ENCODE measurements around the gene DENND5A.
A peak's percentile ranks its signal among the peaks of the same experiment; 100 is the strongest.
"Not testable (repeated sequence)": the region's sequence is repeated elsewhere in the genome, so short reads cannot be mapped to it uniquely, and the experiment has no call there.

Gene DENND5A

DNA sequence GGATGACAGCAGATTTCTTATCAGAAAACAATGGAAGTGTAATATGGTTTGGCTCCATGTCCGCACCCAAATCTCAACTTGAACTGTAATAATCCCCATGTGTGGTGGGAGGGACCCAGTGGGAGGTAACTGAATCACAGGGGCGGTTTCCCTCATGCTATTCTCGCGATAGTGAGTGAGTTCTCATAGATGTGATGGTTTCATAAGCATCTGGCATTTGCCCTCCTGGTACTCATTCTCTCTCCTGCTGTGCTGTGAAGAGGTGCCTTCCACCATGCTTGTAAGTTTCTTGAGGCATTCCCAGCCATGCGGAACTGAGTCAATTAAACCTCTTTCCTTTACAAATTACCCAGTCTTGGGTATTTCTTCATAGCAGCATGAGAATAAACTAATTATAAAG is 92.8 kb downstream of the DENND5A start:
- no peak for DNase-seq

DNA sequence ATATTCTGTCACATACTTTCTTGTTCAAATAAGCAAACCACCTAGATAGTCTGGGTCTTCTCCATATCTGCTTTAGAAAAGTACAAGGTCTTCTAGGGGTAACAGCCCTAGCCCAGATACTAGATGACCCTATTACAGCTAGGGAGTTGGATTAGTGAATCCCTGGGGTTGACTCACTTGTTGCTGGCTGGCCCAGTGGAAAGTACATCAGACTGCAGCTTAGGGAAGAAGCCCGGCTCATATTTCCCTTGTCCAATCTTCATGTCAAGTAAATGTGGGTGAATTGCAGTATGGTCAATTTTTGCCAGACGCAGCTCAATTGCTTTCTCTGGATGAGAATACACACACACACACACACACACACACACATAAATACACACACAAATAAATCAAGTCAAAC is 94.7 kb downstream of the DENND5A start:
- no peak for DNase-seq

DNA sequence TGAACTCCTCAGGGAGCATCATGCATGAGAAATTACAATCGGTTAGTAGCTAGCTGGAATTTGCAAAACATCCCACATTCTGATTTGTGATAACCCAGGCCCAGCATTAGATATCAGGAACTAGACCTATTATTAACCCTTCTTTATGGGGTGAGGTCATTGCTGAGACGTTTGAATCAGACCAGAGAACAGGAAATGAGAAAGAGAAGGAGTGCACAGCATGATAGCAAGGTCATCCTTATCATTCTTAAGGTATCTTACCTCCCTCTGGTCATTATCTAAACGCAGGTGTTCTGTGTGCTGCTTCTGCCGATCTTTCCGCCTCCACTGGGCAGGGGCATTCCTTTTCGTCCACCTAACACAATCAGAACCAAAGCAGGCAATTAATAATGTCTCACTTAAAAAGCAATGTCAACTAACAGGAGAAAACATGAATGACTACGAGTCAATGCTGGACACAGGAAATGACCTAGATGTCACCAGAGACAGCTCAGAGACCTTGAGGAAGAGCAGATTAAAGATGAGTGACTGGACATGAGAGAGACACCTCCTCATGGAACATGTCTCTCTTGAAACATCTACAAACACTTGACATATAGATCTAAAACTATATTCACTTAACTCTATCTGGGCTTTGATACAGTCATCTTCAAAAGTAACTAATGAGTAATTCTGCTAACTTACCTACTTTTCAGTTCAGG is 95.4 kb downstream of the DENND5A start:
- DNase-seq: no peak

DNA sequence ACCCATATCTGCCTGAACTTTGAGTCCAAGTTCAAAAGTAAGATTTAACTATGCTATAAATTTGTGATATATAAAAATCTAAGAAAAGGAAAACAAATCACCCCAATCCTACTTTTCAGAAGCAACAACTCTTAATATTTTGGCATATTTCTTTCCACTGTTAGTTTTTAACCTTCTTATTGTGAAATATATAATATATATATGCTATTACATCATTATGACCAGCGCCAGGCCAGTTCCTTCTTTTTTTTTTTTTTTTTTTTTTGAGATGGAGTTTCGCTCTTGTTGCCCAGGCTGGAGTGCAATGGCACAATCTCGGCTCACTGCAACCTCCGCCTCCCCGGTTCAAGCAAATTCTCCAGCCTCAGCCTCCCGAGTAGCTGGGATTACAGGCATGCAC is 103.2 kb downstream of the DENND5A start:
- not testable (repeated sequence) for DNase-seq

DNA sequence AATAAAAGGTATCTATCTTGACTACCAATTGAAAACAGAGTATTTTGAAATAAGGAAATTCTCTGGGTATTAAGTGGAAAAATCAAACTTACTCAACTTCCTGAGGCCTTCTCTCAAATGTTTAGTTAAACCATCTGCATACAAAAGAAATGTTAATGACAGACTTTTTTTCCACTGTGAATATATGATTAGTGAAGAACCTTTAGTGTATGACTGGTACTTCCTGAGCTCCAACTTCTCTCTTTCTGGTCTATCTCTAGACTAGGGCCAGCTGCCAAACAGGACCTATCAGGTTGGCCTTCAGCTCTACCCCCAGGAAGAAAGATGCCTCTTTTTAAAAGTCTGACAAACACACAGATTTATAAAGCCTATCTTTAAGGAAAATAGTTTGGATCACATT is 105.0 kb downstream of the DENND5A start:
- peak; percentile 30 to 48 for DNase-seq

DNA sequence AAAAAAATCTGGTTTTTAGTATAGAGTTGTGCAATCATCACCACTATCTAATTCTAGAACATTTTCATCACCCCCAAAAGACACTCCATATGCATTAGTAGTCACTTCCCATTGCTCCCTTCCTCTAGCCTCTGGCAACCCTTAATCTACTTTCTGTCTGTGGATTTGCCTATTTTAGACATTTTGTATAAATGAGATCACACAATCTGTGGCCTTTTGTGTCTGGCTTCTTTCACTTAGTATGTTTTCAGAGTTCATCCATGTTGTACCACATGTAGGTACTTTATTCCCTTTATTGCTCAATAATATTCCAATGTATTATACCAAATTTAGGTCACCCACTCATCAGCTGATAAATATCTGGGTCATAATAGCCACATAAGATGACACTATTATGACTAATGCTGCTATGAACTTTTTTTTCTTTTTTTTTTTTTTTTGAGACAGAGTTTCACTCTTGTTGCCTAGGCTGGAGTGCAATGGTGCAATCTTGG is 106.2 kb downstream of the DENND5A start:
- DNase-seq: no peak

DNA sequence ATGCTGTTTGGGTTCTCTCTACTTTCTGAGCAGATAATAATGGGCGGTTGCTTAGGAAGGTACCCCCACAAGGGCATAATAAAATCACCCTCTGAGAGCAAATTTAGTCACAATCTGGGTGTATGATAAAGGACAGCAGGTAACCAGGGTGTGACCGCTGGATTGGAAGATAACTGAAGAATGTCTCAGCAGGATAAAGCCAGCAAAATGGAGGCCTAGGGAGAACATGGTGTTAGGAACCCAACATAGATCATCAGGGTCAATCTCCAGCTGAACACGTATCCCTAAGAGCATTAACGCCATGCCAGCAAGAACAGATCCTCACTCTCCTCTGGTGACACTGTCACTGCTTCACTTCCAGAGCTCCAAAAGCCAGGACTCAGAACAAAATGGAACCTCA is 109.2 kb downstream of the DENND5A start:
- DNase-seq: no peak

DNA sequence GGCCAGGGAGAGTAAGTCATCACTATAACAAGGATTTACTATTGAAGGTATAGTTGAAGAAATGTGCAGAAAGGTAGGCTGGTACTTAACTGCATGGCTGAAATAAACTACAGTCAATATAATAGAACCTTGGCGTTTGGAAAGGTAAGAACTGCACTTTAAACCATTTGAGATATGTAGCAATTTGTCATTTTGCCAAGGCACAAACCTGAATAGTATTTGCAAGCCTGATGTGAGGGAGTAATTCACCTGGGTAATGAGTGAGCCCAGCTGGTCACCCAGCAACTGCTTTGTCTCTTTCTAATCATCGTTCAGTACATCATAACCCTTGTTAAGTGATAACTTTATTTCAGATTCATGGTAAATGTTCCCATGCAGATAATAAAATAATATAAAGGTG is 111.5 kb downstream of the DENND5A start:
- DNase-seq: no peak

DNA sequence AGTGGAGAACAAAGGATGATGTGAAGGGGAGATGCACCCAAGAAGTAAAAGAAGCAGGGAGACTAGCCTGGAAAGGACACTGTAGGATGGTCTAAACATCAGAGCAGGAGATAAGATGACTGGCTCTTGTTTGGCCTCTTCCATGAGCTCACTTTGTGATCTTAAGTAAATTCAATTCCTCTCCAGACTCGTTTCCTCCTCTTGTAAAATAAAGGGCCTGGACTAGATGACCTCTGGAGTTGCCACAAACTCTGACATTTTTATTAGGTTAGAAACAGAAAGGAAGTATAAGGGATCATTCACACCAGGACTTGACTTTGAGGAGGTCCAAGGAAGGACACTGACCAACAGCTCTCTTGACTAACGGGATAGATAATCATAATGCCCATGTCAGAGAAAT is 113.5 kb downstream of the DENND5A start:
- DNase-seq: no peak

DNA sequence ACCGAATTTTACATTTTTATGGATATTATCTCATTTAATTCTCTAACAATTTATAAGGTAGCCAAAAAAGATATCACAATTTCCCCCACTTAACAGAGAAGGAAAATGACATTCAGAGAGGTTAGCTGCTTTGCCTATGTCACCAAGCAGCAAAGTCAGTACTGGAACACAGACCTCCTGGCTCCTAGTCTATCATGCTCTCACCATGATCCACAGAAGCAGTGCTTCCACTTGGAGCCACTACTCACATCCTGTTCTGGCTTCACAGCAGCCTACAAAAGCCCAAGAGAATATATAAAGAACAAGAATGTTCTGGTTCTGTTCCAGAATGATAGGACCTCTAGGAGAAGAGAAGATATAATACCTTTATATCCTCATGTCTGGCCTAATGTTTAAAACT is 114.2 kb downstream of the DENND5A start:
- DNase-seq: no peak

DNA sequence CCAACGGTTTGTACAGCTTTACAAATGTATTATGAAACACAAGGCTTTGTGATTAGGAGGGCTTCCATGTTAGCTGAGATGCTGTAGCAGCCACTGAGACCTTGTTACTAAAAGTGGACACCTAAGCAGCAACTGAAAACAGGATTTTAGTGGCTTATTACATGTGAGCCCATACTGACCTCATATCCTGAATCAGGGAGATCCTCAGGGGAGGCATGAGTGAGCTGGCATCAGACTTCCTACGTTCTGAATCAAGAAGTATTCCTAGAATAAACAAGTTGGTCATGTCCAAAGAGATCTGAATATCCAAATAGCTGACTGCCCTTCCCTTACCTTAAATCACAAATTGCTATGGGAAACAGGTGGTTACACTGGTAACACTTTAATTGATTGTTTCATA is 114.6 kb downstream of the DENND5A start:
- no peak for DNase-seq

DNA sequence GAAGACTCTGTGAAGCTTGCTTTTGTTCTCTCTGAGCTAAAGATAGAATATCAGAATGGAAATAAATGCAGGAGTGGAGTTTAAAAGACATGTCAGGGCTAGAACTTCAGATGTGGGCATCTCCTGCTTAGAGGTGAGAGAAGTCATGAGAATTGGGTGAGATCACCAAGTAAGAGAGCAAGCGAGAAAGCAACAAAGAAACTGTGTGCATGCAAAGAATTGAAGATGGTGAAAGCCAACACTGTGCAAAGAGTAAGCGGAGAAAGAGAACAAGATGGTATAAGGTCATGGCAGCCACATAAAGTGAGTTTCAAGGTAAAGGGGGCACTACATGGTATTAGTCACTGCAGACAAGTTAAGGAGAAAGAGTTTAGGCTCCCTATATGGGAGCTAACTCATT is 116.4 kb downstream of the DENND5A start:
- DNase-seq: no peak

DNA sequence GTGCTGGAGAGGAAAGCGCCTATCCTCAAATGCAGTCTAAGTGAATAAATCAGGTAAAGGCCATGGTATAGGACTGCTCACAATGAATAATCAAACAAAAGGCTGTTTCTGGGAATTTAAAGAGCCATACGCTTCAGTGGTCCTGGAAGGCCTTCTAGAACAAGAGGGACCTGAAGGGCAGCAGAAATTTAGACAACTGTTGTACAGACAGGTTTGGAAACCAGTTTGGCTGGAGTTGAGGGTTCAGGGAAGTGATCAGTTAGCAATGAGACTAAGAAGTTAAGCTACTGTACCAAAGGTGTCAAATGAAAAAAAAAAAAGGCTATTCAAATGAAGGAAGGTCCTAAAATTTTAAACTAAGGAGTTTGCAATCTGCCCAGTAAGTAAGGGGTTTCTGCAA is 117.1 kb downstream of the DENND5A start:
- DNase-seq: no peak

DNA sequence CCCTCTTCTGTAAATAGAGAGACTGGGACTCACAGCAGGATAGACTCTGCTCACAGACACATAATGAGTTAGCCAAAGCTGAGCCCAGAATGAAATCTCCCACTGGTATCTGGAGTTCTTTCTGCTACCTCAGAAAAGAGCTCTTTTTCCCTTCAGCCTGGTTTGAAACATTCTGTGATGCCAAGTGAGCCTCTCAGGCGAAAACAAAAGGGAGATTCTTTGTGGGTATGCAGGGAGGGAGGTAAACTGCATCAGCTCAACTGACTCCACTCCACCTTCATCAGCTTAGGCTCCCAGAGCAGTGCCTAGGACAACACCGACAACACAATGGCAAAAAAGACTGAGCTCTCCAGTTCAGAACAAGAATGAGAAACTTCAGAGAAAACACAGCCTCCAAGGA is 118.7 kb downstream of the DENND5A start:
- no peak for DNase-seq

DNA sequence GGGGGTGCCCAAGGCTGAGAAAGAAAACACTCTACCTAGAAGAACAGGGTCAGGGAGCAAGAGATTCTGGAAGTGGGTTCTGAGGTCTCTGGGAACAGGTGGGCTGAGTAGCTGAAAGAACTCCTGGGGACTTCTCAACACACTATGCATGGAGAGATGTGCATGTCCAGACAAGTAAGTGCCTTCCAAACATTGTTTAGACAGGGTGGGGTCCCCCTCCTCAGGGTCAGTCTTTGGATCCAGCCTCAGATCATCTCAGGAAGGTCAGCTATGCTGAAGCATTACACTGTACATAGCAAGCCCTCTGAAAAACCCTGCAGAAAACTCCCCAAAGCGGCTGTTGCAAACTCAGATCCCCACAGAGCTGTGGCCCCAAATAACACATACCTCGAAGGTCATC is 119.9 kb downstream of the DENND5A start:
- no peak for DNase-seq

DNA sequence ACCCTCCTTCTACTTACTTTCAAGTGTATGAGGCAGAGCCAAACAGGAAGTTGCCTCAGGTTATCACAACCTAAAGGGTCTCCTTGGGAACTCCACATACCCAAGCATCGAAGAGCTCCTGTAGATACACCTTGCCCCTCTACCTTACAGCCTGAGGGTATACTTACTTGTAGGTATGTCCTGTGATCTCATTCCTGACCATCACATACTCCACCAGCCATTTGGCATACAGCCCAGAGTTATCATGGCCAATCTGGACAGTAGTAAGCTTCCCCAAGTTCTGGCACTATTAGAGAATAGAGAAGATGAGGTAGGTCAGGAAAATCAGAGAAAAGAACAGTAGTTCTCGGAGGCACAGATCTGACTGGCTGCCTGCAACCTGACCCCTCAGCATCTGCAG is 120.3 kb downstream of the DENND5A start:
- no peak for DNase-seq

DNA sequence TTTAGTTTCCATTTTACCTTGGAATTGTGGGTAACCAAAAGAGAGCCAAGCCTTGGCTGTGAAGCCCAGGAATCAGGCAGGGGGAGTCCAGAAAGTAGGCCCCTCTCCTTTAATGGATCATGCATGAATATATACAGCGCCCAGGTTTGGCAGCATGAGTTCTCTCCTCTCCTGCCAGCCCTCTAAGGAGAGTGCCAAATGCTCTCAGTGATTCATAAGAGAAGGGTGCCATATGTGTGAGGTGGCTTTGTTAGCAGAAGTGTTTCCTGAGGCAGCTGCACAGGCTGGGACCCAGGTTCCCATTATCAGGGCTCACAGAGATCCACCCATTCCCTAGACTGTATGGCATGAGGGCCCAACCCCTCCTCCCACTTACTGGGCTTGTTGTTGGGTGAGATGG is 121.4 kb downstream of the DENND5A start:
- no peak for DNase-seq

DNA sequence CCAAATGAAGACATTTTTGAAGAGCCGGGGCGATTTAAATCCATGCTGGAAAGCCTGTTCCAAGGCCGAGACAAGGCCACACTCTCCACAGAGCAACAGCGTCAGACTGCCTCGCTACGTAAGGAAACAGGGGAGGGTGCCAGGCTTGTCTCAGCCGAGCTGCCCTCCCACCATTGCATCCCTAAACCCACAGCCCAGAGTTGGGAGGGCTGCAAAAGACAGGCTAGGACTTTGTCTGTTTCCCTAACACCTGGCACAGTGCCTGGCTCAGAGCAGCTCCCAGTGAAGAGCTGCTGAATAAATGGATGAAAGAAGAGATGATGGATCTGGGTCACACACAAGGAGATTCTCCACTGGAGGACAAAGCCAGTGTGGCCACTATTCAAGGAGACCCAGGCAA is 122.4 kb downstream of the DENND5A start:
- DNase-seq: no peak

DNA sequence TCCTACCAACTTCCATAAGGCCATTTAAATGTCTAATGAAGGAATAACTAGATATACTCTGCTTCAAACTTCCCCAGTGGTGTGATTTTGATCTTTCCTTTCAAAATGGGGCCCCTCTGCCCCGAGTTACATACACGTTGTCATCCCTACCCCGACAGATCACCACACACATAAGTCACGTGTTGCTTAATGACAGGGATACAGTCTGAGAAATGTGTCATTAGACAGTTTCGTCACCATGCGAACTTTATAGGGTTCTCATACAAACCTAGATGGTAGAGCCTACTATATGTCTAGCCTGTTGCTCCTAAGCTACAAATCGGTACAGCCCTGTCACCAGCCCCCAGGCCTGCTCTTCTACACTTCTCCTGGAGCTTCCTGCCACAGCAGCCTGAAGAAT is 124.0 kb downstream of the DENND5A start:
- DNase-seq: no peak

DNA sequence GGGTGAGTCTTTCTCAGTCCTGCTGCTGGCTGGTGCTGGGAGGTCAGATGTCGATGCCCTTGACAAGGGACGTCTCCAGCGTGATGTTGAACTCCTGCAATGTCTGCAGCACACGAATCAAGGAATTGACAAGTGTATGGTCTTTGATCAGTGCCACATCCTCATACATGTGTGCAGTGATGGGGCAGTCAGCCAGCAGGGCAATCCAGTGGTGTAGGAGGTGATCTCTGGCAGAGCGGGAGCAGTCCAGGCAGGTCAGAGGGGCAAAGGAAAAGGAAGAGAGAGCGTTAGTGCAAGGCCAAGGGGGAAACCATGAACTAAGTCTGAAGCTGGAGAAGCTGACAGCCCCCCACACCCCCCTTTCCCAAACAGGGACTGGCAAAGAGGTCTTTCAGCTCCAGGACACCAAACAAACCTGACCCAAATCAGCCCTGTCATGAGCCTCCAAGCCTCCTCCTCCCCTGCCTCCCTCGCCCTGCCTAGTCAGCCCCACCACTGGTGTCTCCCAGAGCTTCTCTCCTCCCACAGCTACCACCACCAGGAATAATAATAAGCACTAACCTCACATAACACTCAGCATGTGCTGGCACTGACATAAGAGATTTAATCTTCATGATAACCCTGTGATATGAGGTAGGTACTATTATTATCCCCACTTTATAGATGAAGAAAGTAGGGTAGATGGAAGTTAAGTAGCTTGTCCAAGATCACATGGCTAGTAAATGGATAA is 125.4 kb downstream of the DENND5A start:
- no peak for DNase-seq

DNA sequence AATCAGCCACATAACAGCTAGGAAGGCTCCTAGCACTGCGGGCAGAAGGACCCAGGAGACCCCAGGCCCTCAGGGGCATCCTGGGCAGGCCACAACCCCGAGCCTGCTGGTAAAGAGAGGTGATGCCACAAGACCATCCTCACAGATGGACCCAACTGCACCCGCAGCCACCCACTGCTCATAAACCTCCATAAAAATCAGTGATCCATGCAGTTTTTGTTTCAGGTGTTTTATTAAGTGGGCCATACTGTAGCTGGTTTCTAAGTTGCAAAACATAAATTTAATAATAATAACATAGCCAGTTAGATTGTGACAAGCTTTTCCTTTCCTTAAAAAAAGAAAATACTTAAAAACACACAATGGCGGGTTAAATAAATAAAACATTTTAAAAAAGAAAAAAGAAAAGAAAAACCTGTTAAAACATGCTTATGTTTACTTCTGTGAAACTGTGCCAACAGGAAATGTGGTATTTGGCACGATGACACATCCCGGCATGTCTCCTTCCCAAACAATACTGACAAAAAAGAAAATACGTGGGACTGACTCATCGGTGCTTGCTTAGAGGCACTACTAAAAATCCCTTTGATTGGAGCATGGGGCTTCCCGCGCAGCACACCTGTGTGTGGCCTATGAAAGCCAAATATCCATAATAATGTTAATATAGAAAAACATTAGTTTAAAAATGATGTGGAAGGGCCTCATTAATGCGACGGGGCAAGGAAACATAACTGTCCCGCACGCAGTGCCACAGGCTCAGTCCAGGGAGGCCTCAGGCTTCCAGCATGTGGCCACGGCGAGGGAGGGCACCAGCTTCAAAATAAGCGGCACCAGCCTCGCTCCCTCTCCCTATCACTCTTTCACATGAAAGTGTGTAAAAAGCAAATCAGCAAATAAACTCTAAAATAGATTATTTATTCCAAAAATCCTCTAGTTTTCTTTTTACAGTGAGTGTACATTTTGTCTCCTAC is 126.3 kb downstream of the DENND5A start:
- DNase-seq: no peak

DNA sequence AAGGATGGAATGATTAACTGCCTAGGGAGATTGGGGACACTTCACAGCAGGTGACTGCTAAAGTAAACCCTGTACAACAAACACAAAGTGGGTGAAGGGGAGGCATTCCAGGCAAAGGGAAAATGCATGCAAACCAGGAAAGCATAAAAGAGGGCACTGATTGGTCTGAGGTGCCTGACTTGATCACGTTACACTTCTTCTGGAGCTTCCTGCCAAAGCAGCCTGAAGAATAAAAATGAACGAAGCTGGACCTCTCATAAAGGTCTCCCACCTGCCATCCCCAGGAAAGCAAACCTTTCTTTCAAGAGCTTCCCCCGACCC is 127.1 kb downstream of the DENND5A start:
- DNase-seq: no peak

DNA sequence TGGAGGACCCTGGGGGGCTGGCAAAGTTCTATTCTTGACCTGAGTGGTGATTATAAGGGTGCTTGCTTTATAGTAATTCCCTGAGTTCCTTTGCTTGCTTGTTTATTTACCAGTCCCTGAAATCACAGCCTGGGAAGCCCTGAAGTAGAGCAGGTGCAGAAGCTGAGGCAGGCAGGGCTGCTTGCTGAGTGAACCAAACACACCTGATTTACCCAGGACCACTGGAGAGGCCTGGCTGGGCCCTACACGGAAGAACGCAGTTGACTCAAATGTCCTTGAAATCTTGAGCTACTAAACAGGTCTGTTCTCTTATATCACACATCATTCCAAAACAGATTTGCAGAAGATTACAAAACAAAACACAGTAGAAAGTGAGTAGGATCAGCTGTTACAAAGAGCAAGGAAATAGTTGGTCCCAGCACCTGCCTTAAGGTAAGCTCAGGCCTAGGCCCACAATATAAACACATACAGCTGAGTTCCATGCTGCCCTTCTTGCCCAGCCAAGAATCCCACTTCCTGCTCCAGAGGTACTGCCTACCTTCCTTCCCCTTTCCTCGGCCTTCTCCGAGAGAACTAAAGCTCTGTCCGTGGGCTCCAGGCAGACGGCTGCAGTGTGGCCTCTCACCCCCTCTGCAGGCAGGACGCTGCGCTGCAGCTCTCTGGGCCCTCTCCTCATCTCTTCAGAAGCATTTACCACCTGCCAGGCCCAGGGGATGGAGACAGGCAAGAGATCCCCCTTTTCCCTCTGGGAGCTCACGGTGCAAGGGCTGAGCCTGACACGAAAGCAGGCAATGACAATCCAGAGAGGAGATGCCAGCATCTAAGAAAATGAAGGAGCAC is 127.6 kb downstream of the DENND5A start:
- DNase-seq: peak; percentile 75 to 80
